GM21526 (cell line): ENCODE data around the gene PLA2G2C.
"Not testable (repeated sequence)": the region's sequence is repeated elsewhere in the genome, so short reads cannot be mapped to it uniquely, and the experiment has no call there.

Experiments used
- ATAC-seq: cut with Tn5 transposase; IDR thresholded peaks from one replicate; pipeline ENCODE4 v1.9.1; 2021; ENCODE audit warnings: moderate library complexity; ENCODE audit not compliant: unreplicated experiment, low FRiP score

The PLA2G2C gene

GRCh38 chr1:20139776-20140612 lies 46.3 kb downstream of the PLA2G2C start:
- ATAC-seq, result no peak

GRCh38 chr1:20138961-20139550 lies 47.3 kb downstream of the PLA2G2C start, which contains the start of gene PLA2G2F:
TSS of gene PLA2G2F (plus strand) at chr1:20139323. CDS start at chr1:20139428, 105 bp downstream.
- ATAC-seq, result no peak

GRCh38 chr1:20138346-20138745 lies 48.0 kb downstream of the PLA2G2C start:
- no peak for ATAC-seq

DNA sequence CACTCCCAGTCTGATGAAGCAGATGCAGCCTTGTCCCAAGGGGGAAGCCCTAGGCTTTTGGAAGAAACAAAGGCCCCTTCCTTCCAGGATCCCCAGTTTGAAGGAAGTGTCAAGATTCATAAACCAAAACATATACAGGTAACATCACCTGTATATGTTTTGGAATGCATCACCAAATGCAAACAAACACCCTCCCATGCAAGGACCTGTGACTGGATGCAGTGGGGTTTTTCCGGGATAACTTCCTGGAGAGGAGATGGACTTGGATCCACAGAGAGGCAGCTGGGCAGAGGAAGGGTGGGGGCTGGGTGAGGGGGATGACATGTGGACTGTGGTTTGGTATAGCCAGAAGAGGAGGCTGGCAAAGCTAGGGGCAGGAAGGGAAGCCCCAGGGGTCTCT lies 48.7 kb downstream of the PLA2G2C start:
- ATAC-seq, result no peak

DNA sequence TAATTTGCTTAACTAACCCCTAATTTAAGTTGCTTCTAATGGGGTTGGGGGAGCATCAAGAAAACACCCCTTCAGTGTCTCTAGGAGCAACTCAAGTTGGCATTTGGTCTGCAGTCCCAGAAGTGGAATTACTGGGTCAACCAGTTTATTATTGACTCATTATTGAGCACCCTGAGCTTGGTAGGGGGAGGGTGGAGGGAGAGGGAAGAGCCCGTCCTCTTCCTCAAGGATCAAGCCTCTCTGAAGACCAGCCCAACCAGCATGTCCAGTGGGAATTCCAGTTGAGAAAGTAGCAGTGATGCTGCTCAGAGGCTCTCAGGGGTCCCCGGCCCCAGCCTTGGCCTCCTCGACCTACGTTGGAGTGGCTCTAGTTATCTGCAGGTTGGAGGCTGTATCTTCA lies 49.3 kb downstream of the PLA2G2C start:
- ATAC-seq, result no peak

- ATAC-seq, result no peak
These were observed 50.1 kb downstream of the PLA2G2C start for GRCh38 chr1:20136249-20136648.

DNA sequence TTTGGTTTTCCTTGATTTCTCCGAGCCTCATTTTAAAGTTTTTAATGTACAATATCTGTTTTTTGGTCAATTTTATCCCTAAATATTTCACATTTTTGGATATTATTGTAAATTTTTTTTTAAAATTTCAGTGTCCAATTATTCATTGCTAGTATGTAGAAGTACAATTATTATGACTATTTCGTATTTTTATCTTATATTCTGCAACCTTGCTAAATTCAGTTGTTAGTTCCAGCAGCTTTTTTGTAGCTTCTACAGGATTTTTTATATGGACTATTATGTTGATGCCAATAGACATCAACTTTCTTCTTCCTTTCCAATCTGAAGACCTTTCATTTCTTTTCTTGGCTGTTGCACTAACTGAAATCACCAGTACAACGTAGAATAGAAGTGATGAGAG lies 51.3 kb downstream of the PLA2G2C start:
- ATAC-seq, result no peak

DNA sequence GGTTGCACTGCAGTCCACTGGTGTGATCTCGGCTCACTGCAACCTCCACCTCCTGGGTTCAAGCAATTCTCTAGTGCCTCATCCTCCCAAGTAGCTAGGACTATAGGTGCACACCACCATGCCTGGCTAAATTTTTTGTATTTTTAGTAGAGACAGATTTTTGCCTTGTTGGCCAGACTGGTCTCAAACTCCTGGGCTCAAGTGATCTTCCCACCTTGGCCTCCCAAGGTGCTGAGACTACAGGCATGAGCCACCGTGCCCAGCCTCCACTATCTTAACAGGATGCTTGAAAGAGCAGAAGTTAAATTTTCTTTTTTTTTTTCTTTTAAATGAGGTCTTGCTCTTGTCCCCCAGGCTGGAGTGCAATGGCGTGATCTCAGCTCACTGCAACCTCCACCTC lies 55.8 kb downstream of the PLA2G2C start:
- ATAC-seq, result not testable (repeated sequence)

GRCh38 chr1:20126806-20127440 lies 59.4 kb downstream of the PLA2G2C start:
- ATAC-seq, result no peak

GRCh38 chr1:20126041-20126805 lies 60.1 kb downstream of the PLA2G2C start:
- no peak for ATAC-seq

GRCh38 chr1:20125100-20125499 lies 61.2 kb downstream of the PLA2G2C start:
- ATAC-seq, result no peak

GRCh38 chr1:20124456-20125057 lies 61.8 kb downstream of the PLA2G2C start:
- ATAC-seq, result no peak

DNA sequence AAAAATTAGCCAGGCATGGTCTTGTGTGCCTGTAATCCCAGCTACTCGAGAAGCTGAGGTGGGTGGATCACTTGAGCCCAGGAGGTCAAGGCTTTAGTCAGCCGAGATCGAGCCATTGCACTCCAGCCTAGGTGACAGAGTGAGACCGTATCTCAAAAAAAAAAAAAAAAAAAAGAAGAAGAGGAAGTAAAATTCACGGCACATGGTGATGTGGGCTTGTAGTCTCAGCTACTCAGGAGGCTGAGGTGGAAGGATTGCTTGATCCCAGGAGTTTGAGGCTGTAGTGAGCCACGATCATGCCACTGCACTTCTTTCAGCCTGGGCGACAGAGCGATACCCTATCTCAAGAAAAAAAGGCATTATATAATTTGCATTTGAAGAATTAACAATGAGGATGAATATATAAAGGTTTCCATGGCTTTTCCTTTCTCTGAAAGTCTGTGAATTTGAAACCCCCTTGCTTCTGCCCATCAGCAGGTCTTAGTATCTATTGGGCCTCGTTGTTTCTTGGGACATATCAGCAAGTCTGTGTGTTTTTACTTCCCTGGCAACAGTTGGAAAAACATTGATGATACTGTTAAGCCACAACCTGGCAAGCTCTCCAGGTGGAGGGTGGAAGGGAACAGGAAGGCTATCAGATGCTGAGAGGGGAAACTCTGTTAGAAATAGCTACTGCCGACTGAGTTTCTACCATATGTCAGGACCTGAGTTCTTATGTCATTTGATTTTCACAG lies 62.4 kb downstream of the PLA2G2C start:
- ATAC-seq, result no peak

DNA sequence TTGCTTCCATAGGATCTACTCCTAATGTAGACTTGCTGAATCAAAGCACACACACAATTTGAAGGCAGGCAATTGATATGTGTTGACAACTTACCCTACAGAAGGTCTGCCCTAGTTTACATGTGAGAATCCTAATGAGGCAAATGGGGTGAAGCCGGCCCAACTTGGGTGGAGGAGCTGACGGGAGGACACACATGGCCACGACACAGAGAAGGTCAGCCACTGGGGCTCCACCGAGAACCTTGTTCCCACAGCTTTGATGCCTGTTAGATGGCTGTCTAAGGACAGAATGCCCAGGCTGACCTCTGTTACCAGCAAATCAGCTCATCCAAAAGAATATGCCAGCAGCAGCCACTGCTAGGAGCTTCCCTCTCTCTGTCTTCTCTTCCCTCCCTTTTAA lies 65.5 kb downstream of the PLA2G2C start:
- ATAC-seq, result no peak

DNA sequence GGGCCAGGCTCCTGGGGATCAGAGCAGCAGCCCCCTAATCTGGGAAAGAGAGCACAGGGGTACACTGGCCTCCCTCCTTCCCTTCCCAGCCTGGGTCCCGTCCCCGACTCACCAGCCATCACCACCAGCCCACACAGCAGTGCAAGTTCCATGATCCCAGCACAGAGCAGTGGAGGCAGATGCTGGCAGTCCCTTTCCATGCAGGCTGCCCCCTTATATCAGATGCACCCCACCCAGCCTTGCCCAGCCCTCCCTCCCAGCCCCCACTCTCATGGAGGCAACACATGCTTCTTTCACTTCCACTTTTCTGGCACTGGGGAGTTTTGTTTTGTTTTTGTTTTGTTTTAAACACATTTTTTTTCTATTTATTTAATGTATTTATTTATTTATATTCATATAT lies 67.0 kb downstream of the PLA2G2C start, which contains the start of gene PLA2G2D:
TSS of gene PLA2G2D (minus strand) at position 190 of the 400 bp plus-strand sequence. CDS start at position 152, 38 bp downstream.
- ATAC-seq, result no peak

DNA sequence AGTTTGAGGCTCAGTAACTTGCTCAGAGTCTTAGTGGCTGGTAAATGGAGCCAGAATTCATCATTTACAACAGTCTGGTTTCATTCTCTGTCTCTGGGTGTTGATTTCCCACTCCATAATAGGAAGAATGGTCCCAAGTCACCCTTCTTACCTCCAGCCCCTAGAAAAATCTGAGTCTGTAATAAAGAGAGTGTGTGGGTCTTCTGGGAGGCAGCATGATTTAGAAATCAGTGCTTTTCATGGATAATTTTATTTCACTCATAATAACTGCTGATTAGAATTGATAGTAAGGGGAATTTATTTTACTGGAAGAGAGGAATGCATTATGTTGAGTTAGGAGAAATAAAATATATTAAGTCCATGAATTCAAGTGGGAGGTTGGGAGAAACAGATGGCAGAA lies 69.1 kb downstream of the PLA2G2C start:
- no peak for ATAC-seq

DNA sequence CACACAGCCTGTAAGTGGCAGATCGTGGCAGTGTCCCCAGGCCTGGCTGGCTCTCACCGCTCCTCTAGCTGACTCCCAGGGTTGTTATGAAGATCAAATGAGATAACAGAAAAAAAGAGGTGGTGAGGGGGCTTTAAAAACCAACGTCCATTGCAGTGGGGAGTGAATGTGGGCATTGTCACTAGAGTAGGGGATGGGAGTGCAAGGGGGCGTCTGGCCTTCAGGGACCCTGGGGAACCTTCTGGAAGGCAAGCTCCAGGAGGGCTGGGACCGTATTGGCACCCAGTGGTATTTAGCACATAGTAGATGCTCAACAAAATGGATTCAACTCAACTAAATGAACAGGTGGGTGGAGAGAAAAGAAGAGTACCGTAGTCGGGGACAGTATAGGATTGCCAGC lies 70.4 kb downstream of the PLA2G2C start:
- ATAC-seq, result no peak

DNA sequence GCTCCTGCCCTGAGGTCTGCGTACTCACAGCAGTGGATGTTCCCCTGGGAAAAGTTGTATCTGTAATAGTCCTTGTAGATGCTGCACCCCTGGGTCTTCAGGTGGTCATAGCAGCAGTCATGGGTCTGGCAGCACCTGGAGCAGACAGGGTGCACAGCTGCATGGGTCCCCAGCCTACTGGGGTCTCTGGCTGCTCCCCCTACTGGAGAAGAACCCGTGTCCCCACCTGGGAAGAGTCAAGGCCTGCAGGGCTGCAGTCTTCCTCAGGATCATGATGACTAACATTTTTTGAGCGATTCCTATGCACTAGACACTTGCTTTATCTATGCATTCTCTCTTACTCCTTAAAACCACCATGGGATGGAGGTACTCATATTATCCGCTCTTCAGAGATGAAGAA lies 70.8 kb downstream of the PLA2G2C start:
- ATAC-seq, result no peak

GRCh38 chr1:20114021-20114648 lies 72.2 kb downstream of the PLA2G2C start:
- no peak for ATAC-seq
